WTC11 (cell line): ENCODE data around the gene SORCS2.

Experiments
- AFF4 ChIP-seq: sonication (generic); formaldehyde crosslinking; IDR thresholded peaks from 2 replicates; pipeline ENCODE4 v1.8.1; 2023; ENCODE audit warnings: mild to moderate bottlenecking, missing genetic modification reagents, borderline replicate concordance
- ARID4B ChIP-seq: sonication (generic); formaldehyde crosslinking; IDR thresholded peaks from 2 replicates; pipeline ENCODE4 v1.8.0; 2023; ENCODE audit warnings: missing genetic modification reagents, mild to moderate bottlenecking, borderline replicate concordance
- CREM ChIP-seq: sonication (generic); formaldehyde crosslinking; IDR thresholded peaks from 2 replicates; pipeline ENCODE4 v1.8.1; 2022; ENCODE audit warnings: mild to moderate bottlenecking, missing genetic modification reagents, moderate library complexity
- CTCF ChIP-seq: fragments of 200-600 bp; IDR thresholded peaks from 2 replicates; pipeline ENCODE4 v1.8.0; 2022; ENCODE audit warnings: antibody characterized with exemption
- FOXJ3 ChIP-seq: sonication (generic); formaldehyde crosslinking; IDR thresholded peaks from 2 replicates; pipeline ENCODE4 v1.9.0; 2021; ENCODE audit warnings: missing genetic modification reagents, mild to moderate bottlenecking, borderline replicate concordance
- JUN ChIP-seq: sonication (generic); formaldehyde crosslinking; IDR thresholded peaks from 2 replicates; pipeline ENCODE4 v1.8.0; 2023; ENCODE audit warnings: mild to moderate bottlenecking, missing genetic modification reagents
- MLX ChIP-seq: sonication (generic); formaldehyde crosslinking; IDR thresholded peaks from 2 replicates; pipeline ENCODE4 v1.8.1; 2023; ENCODE audit warnings: mild to moderate bottlenecking, missing genetic modification reagents, moderate library complexity
- NR1H2 ChIP-seq: sonication (generic); formaldehyde crosslinking; IDR thresholded peaks from 2 replicates; pipeline ENCODE4 v1.9.0; 2021; ENCODE audit warnings: mild to moderate bottlenecking, moderate library complexity, missing genetic modification reagents
- NR3C1 ChIP-seq: sonication (generic); formaldehyde crosslinking; conservative IDR thresholded peaks from 2 replicates; pipeline ENCODE4 v1.8.1; 2023; ENCODE audit warnings: low read depth, mild to moderate bottlenecking, missing genetic modification reagents
- RELA ChIP-seq: sonication (generic); formaldehyde crosslinking; IDR thresholded peaks from 2 replicates; pipeline ENCODE4 v1.8.1; 2022; ENCODE audit warnings: missing genetic modification reagents, mild to moderate bottlenecking, borderline replicate concordance
- SMAD3 ChIP-seq: sonication (generic); formaldehyde crosslinking; IDR thresholded peaks from 2 replicates; pipeline ENCODE4 v1.8.0; 2022; ENCODE audit warnings: missing genetic modification reagents, mild to moderate bottlenecking, borderline replicate concordance
- TEAD1 ChIP-seq: sonication (generic); formaldehyde crosslinking; IDR thresholded peaks from 2 replicates; pipeline ENCODE4 v1.8.0; 2022; ENCODE audit warnings: mild to moderate bottlenecking, missing genetic modification reagents
- USF1 ChIP-seq: sonication (generic); formaldehyde crosslinking; IDR thresholded peaks from 2 replicates; pipeline ENCODE4 v1.8.0; 2022; ENCODE audit warnings: mild to moderate bottlenecking, missing genetic modification reagents
- ZNF121 ChIP-seq: sonication (generic); formaldehyde crosslinking; IDR thresholded peaks from 2 replicates; pipeline ENCODE4 v1.8.0; 2023; ENCODE audit warnings: missing genetic modification reagents

GRCh38 chr4:7741946-7742806, 549.8 kb downstream of the SORCS2 start:
- TF ChIP-seq CTCF, result no peak
- TF ChIP-seq ARID4B (CRISPR knock-in tag), result no peak
- TF ChIP-seq NR1H2 (CRISPR knock-in tag), result no peak
- TF ChIP-seq ZNF121 (CRISPR knock-in tag), result no peak
- no peak for TF ChIP-seq TEAD1 (CRISPR knock-in tag)
- no peak for TF ChIP-seq JUN
- no peak for TF ChIP-seq MLX (CRISPR knock-in tag)
- no peak for TF ChIP-seq NR3C1 (CRISPR knock-in tag)
- no peak for TF ChIP-seq CREM
- TF ChIP-seq FOXJ3 (CRISPR knock-in tag), result no peak
- no peak for TF ChIP-seq RELA (CRISPR knock-in tag)
- no peak for TF ChIP-seq AFF4
- no peak for TF ChIP-seq SMAD3 (CRISPR knock-in tag)
- no peak for TF ChIP-seq USF1 (CRISPR knock-in tag)
